ENCODE results near the gene C3orf18.

The C3orf18 gene

GRCh38 chr3:50592568-50592967 is 25.0 kb upstream of the C3orf18 start:
- Histone ChIP-seq H3K9ac (ENCODE audit: insufficient read length, low read depth) (no peak overlapping the region), H3K4me3 (ENCODE audit: insufficient read length, low read depth) (no peak overlapping the region), H3K36me3 (ENCODE audit: insufficient read depth, insufficient read length, low read length) (no peaks in the 10 kb centered on the region), H3K9me3 (ENCODE audit: insufficient read depth, low read length) (no peaks in the 10 kb centered on the region), H3K4me1 (ENCODE audit: insufficient read depth, insufficient read length) (peaks cover 14% of the 10 kb centered on the region), H3K27me3 (ENCODE audit: insufficient read depth, insufficient read length) (no peaks in the 10 kb centered on the region)
- no peak for TF ChIP-seq YY1 (IDR thresholded peaks at IDR 0.05; ENCODE audit: insufficient read depth, insufficient read length)
- TF ChIP-seq ZNF274 (IDR thresholded peaks at IDR 0.05; ENCODE audit: low read depth, low read length): no peak
- TF ChIP-seq SUZ12 (IDR thresholded peaks at IDR 0.05; ENCODE audit: extremely low read depth, insufficient read depth, insufficient read length): no peak
- no peak for DNase-seq (ENCODE audit: low read depth, low spot score)

- no peak overlapping the region for H3K9ac ChIP-seq (ENCODE audit: insufficient read length, low read depth)
- DNase-seq (ENCODE audit: low read depth, low spot score): no peak
Observed at GRCh38 chr3:50591196-50591741, 23.7 kb upstream of the C3orf18 start.

GRCh38 chr3:50588759-50589433 is 21.3 kb upstream of the C3orf18 start:
- no peak for TF ChIP-seq SUZ12 (IDR thresholded peaks at IDR 0.05; ENCODE audit: extremely low read depth, insufficient read depth, insufficient read length)
- no peak for TF ChIP-seq YY1 (IDR thresholded peaks at IDR 0.05; ENCODE audit: insufficient read depth, insufficient read length)
- TF ChIP-seq ZNF274 (IDR thresholded peaks at IDR 0.05; ENCODE audit: low read depth, low read length): no peak
- no peak for DNase-seq (ENCODE audit: low read depth, low spot score)
- H3K36me3 ChIP-seq (ENCODE audit: insufficient read depth, insufficient read length, low read length): peaks cover 17% of the 10 kb centered on the region
- H3K9me3 ChIP-seq (ENCODE audit: insufficient read depth, low read length): no peaks in the 10 kb centered on the region
- no peak overlapping the region for H3K9ac ChIP-seq (ENCODE audit: insufficient read length, low read depth)
- no peak overlapping the region for H3K4me3 ChIP-seq (ENCODE audit: insufficient read length, low read depth)
- H3K4me1 ChIP-seq (ENCODE audit: insufficient read depth, insufficient read length): peaks cover 16% of the 10 kb centered on the region
- H3K27me3 ChIP-seq (ENCODE audit: insufficient read depth, insufficient read length): no peaks in the 10 kb centered on the region

More at GRCh38 chr3:50591196-50591741, 23.7 kb upstream of the C3orf18 start:
- Histone ChIP-seq H3K4me1 (ENCODE audit: insufficient read depth, insufficient read length) (peaks cover 14% of the 10 kb centered on the region), H3K36me3 (ENCODE audit: insufficient read depth, insufficient read length, low read length) (no peaks in the 10 kb centered on the region), H3K27me3 (ENCODE audit: insufficient read depth, insufficient read length) (no peaks in the 10 kb centered on the region), H3K9me3 (ENCODE audit: insufficient read depth, low read length) (no peaks in the 10 kb centered on the region), H3K4me3 (ENCODE audit: insufficient read length, low read depth) (no peak overlapping the region)
- TF ChIP-seq ZNF274 (IDR thresholded peaks at IDR 0.05; ENCODE audit: low read depth, low read length): no peak
- no peak for TF ChIP-seq YY1 (IDR thresholded peaks at IDR 0.05; ENCODE audit: insufficient read depth, insufficient read length)
- TF ChIP-seq SUZ12 (IDR thresholded peaks at IDR 0.05; ENCODE audit: extremely low read depth, insufficient read depth, insufficient read length): no peak

- Histone ChIP-seq H3K4me3 (ENCODE audit: insufficient read length, low read depth) (no peak overlapping the region), H3K4me1 (ENCODE audit: insufficient read depth, insufficient read length) (peaks cover 18% of the 10 kb centered on the region), H3K9ac (ENCODE audit: insufficient read length, low read depth) (no peak overlapping the region)
Observed at GRCh38 chr3:50587806-50588758, 20.5 kb upstream of the C3orf18 start.

GRCh38 chr3:50587373-50587772 is 19.8 kb upstream of the C3orf18 start:
- H3K4me1 ChIP-seq (ENCODE audit: insufficient read depth, insufficient read length): peaks cover 16% of the 10 kb centered on the region
- TF ChIP-seq YY1 (IDR thresholded peaks at IDR 0.05; ENCODE audit: insufficient read depth, insufficient read length) (no peak), SUZ12 (IDR thresholded peaks at IDR 0.05; ENCODE audit: extremely low read depth, insufficient read depth, insufficient read length) (no peak), ZNF274 (IDR thresholded peaks at IDR 0.05; ENCODE audit: low read depth, low read length) (no peak)
- H3K36me3 ChIP-seq (ENCODE audit: insufficient read depth, insufficient read length, low read length): peaks cover 32% of the 10 kb centered on the region
- H3K4me3 ChIP-seq (ENCODE audit: insufficient read length, low read depth): no peak overlapping the region
- no peak for DNase-seq (ENCODE audit: low read depth, low spot score)
- H3K9me3 ChIP-seq (ENCODE audit: insufficient read depth, low read length): no peaks in the 10 kb centered on the region
- H3K27me3 ChIP-seq (ENCODE audit: insufficient read depth, insufficient read length): no peaks in the 10 kb centered on the region
- H3K9ac ChIP-seq (ENCODE audit: insufficient read length, low read depth): no peak overlapping the region

More at GRCh38 chr3:50587806-50588758, 20.5 kb upstream of the C3orf18 start:
- Histone ChIP-seq H3K27me3 (ENCODE audit: insufficient read depth, insufficient read length) (no peaks in the 10 kb centered on the region), H3K9me3 (ENCODE audit: insufficient read depth, low read length) (no peaks in the 10 kb centered on the region), H3K36me3 (ENCODE audit: insufficient read depth, insufficient read length, low read length) (peaks cover 25% of the 10 kb centered on the region)
- no peak for TF ChIP-seq ZNF274 (IDR thresholded peaks at IDR 0.05; ENCODE audit: low read depth, low read length)
- no peak for TF ChIP-seq YY1 (IDR thresholded peaks at IDR 0.05; ENCODE audit: insufficient read depth, insufficient read length)
- no peak for TF ChIP-seq SUZ12 (IDR thresholded peaks at IDR 0.05; ENCODE audit: extremely low read depth, insufficient read depth, insufficient read length)
- DNase-seq (ENCODE audit: low read depth, low spot score): no peak

- H3K9me3 ChIP-seq (ENCODE audit: insufficient read depth, low read length): no peaks in the 10 kb centered on the region
- peaks cover 16% of the 10 kb centered on the region for H3K4me1 ChIP-seq (ENCODE audit: insufficient read depth, insufficient read length)
- no peak overlapping the region for H3K4me3 ChIP-seq (ENCODE audit: insufficient read length, low read depth)
- H3K27me3 ChIP-seq (ENCODE audit: insufficient read depth, insufficient read length): no peaks in the 10 kb centered on the region
- peaks cover 39% of the 10 kb centered on the region for H3K36me3 ChIP-seq (ENCODE audit: insufficient read depth, insufficient read length, low read length)
- TF ChIP-seq SUZ12 (IDR thresholded peaks at IDR 0.05; ENCODE audit: extremely low read depth, insufficient read depth, insufficient read length) (no peak), ZNF274 (IDR thresholded peaks at IDR 0.05; ENCODE audit: low read depth, low read length) (no peak), YY1 (IDR thresholded peaks at IDR 0.05; ENCODE audit: insufficient read depth, insufficient read length) (no peak)
- no peak overlapping the region for H3K9ac ChIP-seq (ENCODE audit: insufficient read length, low read depth)
- no peak for DNase-seq (ENCODE audit: low read depth, low spot score)
Observed at GRCh38 chr3:50586763-50587070, 19.2 kb upstream of the C3orf18 start.

All from NT2/D1 (cell line).